Measurements from ENCODE around the gene SHB. TPM values are rescaled to one million over a fixed set of nuclear protein-coding genes. Genes with fewer than 3 reads are reported as not detected.

Gene SHB
- total and polyA plus RNA-seq, 2 of the 8 experiments (the other 6 are each of a cell fraction or from before 2014, with no cell fraction given), result 4.1 to 12.6 TPM

DNA sequence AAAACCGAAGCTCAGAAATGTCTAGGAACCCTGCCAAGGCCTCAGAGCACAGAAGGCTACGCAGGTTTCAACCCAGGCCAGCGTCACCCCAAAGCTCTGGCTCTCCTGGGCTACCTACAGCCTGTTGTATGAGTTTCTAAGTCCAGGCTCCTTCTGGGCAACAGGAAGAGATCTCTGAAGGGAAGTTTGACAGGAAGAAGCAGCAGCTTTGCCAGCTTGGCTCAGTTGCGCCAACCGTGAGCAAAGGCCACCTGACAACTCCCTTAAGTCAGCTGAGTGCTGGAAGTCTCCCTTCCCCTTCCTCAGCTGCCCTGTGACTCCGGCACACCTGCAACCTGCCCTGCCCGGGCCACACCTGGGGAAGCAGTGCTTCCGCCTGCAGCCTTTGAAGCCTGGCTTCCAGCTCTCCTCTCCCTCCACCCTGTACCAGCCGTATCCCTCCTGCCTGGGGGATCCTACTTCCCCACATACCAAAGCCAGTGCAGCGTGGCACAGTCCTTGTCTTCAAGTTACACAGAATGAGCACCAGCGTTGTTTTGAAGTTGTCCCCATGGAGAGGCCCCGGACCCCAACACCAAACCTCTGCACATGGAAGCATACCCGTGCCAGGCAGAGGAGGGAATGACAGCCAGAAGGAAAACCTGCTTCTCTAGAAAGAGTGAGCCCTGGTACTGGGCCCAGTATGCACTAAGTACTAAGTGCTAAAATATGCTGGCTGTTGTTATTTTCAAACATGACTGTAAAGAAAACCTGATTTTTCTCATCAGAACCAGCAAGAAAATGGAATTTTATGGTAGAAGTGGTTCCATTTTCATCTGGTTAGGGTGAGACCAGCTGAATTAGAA is 36.5 kb downstream of the SHB start (continued):
- no peak for TF ChIP-seq CHD7 (IDR thresholded peaks at IDR 0.05; ENCODE audit: insufficient replicate concordance, low read length)
- TF ChIP-seq YY1 (IDR thresholded peaks at IDR 0.05; ENCODE audit: low read depth, low read length), result no peak
- no peak for TF ChIP-seq POLR2AphosphoS5 (IDR thresholded peaks at IDR 0.05; ENCODE audit: low read depth, low read length)
- TF ChIP-seq USF2 (IDR thresholded peaks at IDR 0.05; ENCODE audit: low read length), result no peak
- no peak for TF ChIP-seq TCF12 (IDR thresholded peaks at IDR 0.05; ENCODE audit: low read depth, low read length)
- TF ChIP-seq TAF1 (IDR thresholded peaks at IDR 0.05; ENCODE audit: low read depth, low read length), result no peak
- TF ChIP-seq EP300 (IDR thresholded peaks at IDR 0.05; ENCODE audit: borderline replicate concordance in 1 of 2, low read depth in 2 of 2, low read length in 2 of 2), result no peak
- no peak for TF ChIP-seq CHD1 (IDR thresholded peaks at IDR 0.05; ENCODE audit: low read depth, low read length)
- TF ChIP-seq EGR1 (IDR thresholded peaks at IDR 0.05; ENCODE audit: borderline replicate concordance, low read depth, low read length), result no peak
